Measurements from ENCODE around the gene PPP1R26. TPM values are rescaled to one million over a fixed set of nuclear protein-coding genes. Genes with fewer than 3 reads are reported as not detected.

Gene PPP1R26
- total and polyA plus RNA-seq, 3 experiments from 2014 or later, result 0.47 to 0.84 (median 0.59) TPM

DNA sequence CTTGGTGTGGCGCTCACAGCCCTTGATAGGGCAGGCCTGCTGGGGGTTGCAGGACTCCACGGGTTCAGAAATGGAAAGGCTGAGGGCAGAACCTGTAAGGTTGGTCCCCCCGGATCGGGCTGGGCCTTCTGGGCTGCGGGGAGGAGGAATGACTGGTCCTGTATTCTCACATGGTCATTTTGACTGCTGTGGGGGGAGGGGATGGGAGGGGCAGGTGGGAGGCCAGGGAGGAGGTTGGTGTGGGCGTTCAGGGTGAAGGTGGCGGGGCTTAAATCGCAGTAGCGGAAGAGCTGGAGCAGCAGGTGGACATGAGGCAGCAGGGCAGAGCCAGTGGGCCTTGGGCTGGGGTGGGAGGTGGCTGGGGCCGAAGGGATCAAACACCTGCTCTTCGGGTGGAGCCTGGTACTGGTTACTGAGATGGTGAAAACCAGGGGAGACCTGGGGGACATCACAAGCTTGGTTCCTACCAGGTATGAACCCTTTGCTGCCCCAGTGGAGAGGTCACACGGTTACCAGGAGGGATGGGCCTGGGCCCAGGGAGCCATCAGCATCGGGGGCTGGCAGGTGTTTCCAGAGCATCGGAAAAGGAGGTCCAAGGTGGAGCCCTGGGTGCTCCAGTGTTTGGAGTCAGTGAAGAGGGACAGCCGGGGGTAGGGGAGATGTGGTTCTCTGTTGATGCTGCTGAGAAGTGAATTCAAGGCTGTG is 22.7 kb downstream of the PPP1R26 start:
- Mint-ChIP-seq H3K27ac (peak overlapping the region in 2 of 8 donors; percentile 17 to 65), H3K36me3 (peaks cover 0 to 37% (median 5%) of the 10 kb centered on the region in 3 donors), H3K4me3 (peak overlapping the region; percentile 78 to 94 (median 86)), H3K9me3 (peaks cover 0 to 3% (median 0%) of the 10 kb centered on the region in 5 donors), H3K4me1 (peaks cover 17 to 34% (median 25%) of the 10 kb centered on the region in 3 donors), H3K27me3 (peaks cover 0 to 4% of the 10 kb centered on the region in 2 donors)
- CTCF ChIA-PET, result no interaction called here
- no peak for DNase-seq
- peaks cover 27% of the 10 kb centered on the region for H3K4me1 ChIP-seq (ENCODE audit: insufficient read depth, low read length)
- H3K4me3 ChIP-seq (ENCODE audit: low read length), result peak overlapping the region; percentile 79
- POLR2A ChIA-PET, result no interaction called here
- peak overlapping the region; percentile 64 for H3K27ac ChIP-seq (ENCODE audit: low read depth, low read length)
- H3K36me3 ChIP-seq (ENCODE audit: insufficient read depth, low read length), result peaks cover 18% of the 10 kb centered on the region
- H3K9me3 ChIP-seq (ENCODE audit: low read length), result no peaks in the 10 kb centered on the region
- no peaks in the 10 kb centered on the region for H3K27me3 ChIP-seq (ENCODE audit: insufficient read depth, low read length, poor library complexity, severe bottlenecking)

DNA sequence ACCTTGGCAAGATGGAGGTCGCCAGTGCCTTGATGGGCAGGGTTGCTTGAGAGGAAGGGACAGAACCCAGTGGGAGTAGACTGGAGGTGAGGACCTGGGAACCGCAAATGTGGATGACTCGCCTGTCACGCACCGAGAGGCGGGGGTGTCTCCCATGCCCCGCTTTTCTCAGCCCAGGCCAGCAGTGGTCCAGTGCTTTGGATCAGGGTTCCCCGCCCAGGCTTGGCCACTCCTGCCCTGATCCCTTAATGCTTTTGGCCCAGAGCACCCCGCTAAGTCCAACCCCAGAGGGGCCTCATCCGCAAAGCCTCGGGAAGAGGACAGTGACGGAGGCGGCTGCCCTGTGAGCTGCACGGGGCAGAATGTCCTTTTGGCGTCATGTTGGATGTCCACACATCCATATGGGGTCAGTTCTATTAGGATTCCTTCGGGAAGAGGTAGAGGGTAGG is 23.3 kb downstream of the PPP1R26 start:
- Mint-ChIP-seq H3K36me3 (peaks cover 0 to 37% (median 5%) of the 10 kb centered on the region in 3 donors), H3K27me3 (peaks cover 0 to 3% of the 10 kb centered on the region in 2 donors), H3K9me3 (peaks cover 0 to 3% (median 0%) of the 10 kb centered on the region in 5 donors), H3K27ac (peak overlapping the region in 1 of 8 donors; percentile 17), H3K4me3 (peak overlapping the region in 6 of 7 donors; percentile 20 to 92 (median 58)), H3K4me1 (peaks cover 17 to 34% (median 25%) of the 10 kb centered on the region in 3 donors)
- no peaks in the 10 kb centered on the region for H3K27me3 ChIP-seq (ENCODE audit: insufficient read depth, low read length, poor library complexity, severe bottlenecking)
- H3K4me3 ChIP-seq (ENCODE audit: low read length), result no peak overlapping the region
- H3K4me1 ChIP-seq (ENCODE audit: insufficient read depth, low read length), result peaks cover 27% of the 10 kb centered on the region
- H3K36me3 ChIP-seq (ENCODE audit: insufficient read depth, low read length), result peaks cover 18% of the 10 kb centered on the region
- H3K9me3 ChIP-seq (ENCODE audit: low read length), result no peaks in the 10 kb centered on the region
- no peak overlapping the region for H3K27ac ChIP-seq (ENCODE audit: low read depth, low read length)
- DNase-seq, result peak in 1 of 5 donors; percentile 40
- ChIA-PET POLR2A (no interaction called here), CTCF (no interaction called here)

DNA sequence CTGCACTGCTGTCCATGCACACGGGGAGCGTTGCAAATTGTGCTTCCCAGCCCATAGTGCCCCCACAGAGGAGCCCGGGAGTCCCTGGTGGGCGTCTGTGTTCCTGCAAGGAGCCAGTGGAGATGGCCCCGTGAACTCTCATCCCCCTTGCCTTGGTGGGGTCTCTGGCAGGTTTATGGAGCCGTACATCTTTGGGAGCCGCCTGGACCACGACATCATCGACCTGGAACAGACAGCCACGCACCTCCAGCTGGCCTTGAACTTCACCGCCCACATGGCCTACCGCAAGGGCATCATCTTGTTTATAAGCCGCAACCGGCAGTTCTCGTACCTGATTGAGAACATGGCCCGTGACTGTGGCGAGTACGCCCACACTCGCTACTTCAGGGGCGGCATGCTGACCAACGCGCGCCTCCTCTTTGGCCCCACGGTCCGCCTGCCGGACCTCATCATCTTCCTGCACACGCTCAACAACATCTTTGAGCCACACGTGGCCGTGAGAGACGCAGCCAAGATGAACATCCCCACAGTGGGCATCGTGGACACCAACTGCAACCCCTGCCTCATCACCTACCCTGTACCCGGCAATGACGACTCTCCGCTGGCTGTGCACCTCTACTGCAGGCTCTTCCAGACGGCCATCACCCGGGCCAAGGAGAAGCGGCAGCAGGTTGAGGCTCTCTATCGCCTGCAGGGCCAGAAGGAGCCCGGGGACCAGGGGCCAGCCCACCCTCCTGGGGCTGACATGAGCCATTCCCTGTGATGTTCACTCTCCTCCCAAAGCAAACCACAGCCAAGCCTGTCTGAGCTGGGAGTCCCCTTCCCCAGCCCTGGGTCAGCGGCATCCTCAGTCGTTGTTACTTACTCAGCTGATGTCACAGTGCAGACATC is 24.0 kb downstream of the PPP1R26 start:
- H3K4me3 Mint-ChIP-seq, result peak overlapping the region; percentile 20 to 92 (median 58)
- ChIA-PET POLR2A (no interaction called here), CTCF (interaction anchor here (1.4 kb wide), 1 partner anchor 13 kb away, joined by 4 read pairs; no protein-coding TSS in a partner anchor)
- Histone ChIP-seq H3K27ac (ENCODE audit: low read depth, low read length) (no peak overlapping the region), H3K27me3 (ENCODE audit: insufficient read depth, low read length, poor library complexity, severe bottlenecking) (no peaks in the 10 kb centered on the region), H3K36me3 (ENCODE audit: insufficient read depth, low read length) (peaks cover 18% of the 10 kb centered on the region), H3K4me1 (ENCODE audit: insufficient read depth, low read length) (peaks cover 27% of the 10 kb centered on the region), H3K9me3 (ENCODE audit: low read length) (no peaks in the 10 kb centered on the region), H3K4me3 (ENCODE audit: low read length) (no peak overlapping the region)
- peaks cover 0 to 3% (median 0%) of the 10 kb centered on the region in 5 donors for H3K9me3 Mint-ChIP-seq
- H3K27ac Mint-ChIP-seq, result peak overlapping the region in 1 of 8 donors; percentile 56
- DNase-seq, result peak in 1 of 5 donors; percentile 36
- H3K27me3 Mint-ChIP-seq, result no peaks in the 10 kb centered on the region
- H3K36me3 Mint-ChIP-seq, result peaks cover 0 to 37% (median 5%) of the 10 kb centered on the region in 3 donors
- H3K4me1 Mint-ChIP-seq, result peaks cover 17 to 34% (median 25%) of the 10 kb centered on the region in 3 donors

DNA sequence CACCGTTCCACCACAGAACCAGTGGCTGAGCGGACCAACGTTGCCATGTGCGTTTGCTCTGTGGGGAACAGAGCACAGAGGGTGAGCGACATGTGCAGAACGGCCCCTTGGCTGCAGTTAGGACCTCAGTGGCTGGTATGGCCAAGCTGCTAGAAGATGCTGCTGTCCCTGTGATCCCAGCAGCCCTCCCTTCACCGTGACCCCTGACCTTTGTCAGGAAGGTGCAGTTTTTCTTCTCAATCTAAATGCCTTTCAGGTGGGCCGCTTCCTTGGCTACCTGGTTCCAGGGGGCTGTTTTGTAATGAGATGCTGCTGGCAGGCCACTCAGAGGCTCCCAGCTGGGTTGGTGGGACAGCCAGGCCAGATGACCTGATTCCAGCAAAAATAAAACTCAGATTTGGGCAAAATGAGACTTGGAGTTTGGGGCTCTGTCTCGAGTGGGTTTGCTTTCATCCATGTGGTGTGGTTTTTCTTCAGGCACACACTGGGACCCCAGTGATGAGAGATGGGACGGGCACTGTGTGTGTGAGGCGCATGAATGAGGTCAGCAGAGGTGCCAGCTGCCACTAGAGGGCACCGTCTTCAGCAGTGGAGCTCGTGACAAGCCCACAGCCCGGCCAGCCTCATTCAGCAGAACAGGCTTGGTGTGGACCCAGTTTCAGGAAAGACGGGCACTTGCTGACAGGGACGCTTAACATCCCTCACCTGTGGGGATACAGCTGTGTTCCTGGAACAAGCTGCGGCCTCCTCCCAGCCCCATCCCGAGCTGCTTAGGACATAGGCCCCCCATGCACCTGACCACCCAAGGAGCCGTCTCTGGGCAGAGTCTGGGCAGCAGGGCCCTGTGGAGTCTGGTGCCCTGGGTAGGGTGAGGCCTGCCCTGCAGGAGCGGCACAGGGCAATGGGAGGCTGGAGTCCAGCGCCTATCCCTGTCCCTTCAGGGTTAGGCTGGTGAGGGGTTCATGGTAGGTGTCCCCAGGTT is 25.0 kb downstream of the PPP1R26 start:
- Histone ChIP-seq H3K4me3 (ENCODE audit: low read length) (no peak overlapping the region), H3K36me3 (ENCODE audit: insufficient read depth, low read length) (peaks cover 18% of the 10 kb centered on the region), H3K27me3 (ENCODE audit: insufficient read depth, low read length, poor library complexity, severe bottlenecking) (no peaks in the 10 kb centered on the region), H3K4me1 (ENCODE audit: insufficient read depth, low read length) (peaks cover 21% of the 10 kb centered on the region), H3K27ac (ENCODE audit: low read depth, low read length) (no peak overlapping the region), H3K9me3 (ENCODE audit: low read length) (no peaks in the 10 kb centered on the region)
- DNase-seq, result peak in 4 of 5 donors; percentile 24 to 55 (median 32)
- Mint-ChIP-seq H3K27ac (peak overlapping the region in 1 of 8 donors; percentile 82), H3K4me3 (peak overlapping the region in 3 of 7 donors; percentile 20 to 81 (median 24)), H3K9me3 (peaks cover 6 to 10% (median 8%) of the 10 kb centered on the region in 5 donors), H3K27me3 (no peaks in the 10 kb centered on the region), H3K36me3 (peaks cover 5 to 37% (median 7%) of the 10 kb centered on the region in 3 donors), H3K4me1 (peaks cover 17 to 26% (median 25%) of the 10 kb centered on the region in 3 donors)
- CTCF ChIA-PET, result interaction anchor here (0.8 to 1.8 kb wide), 6 partner anchors 10 to 1049 kb away, joined by 3 to 7 read pairs (median 4); no protein-coding TSS in a partner anchor
- POLR2A ChIA-PET, result no interaction called here

DNA sequence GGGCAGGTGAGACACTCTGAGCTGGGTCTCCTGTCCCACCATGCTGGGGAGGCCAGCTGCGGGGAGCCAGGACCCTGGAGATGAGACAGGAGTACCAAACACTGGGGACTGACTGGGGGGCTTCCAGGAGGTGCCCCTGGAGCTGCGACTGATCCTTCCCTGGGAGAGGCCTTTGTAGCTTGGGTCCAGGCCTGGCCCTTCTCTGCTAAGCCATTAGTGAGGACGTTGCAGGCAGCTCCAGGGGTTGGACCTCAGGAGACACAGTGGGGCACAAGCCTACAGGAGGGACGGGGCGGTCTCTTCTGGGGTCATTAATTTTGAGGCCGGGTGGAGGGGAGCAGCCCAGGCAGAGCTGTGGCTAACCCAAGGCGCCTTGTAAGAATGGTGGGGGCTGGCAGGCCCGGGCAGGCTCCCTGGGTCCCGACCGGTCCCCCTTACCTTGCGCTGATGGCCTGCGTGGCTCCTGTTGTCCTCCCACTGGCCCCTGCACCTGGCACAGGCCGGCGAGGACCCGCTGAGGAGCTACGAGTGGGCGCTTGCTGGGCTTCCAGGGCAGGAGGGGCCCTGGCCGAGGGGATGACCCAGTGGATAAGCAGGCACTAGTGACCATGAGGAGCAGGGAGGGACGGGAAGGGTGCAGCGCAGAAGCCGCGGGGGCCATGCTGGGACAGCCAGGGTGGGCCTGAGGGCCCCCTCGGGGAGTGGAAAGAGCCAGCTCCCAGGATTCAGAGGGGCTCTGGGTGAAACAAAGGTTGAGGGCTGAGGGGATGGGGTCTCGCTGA is 26.0 kb downstream of the PPP1R26 start:
- H3K36me3 Mint-ChIP-seq, result peaks cover 5 to 35% (median 7%) of the 10 kb centered on the region in 3 donors
- H3K9me3 Mint-ChIP-seq, result peaks cover 6 to 14% (median 8%) of the 10 kb centered on the region in 5 donors
- Histone ChIP-seq H3K36me3 (ENCODE audit: insufficient read depth, low read length) (peaks cover 18% of the 10 kb centered on the region), H3K4me3 (ENCODE audit: low read length) (no peak overlapping the region), H3K9me3 (ENCODE audit: low read length) (no peaks in the 10 kb centered on the region), H3K27me3 (ENCODE audit: insufficient read depth, low read length, poor library complexity, severe bottlenecking) (no peaks in the 10 kb centered on the region), H3K27ac (ENCODE audit: low read depth, low read length) (no peak overlapping the region), H3K4me1 (ENCODE audit: insufficient read depth, low read length) (peaks cover 21% of the 10 kb centered on the region)
- no peaks in the 10 kb centered on the region for H3K27me3 Mint-ChIP-seq
- ChIA-PET POLR2A (interaction anchor here (0.5 kb wide), 1 partner anchor 95 kb away, joined by 3 read pairs; no protein-coding TSS in a partner anchor), CTCF (interaction anchor here (0.8 to 1.8 kb wide), 5 partner anchors 9 to 1050 kb away, joined by 3 to 7 read pairs (median 4); no protein-coding TSS in a partner anchor)
- H3K4me3 Mint-ChIP-seq, result no peak overlapping the region
- H3K27ac Mint-ChIP-seq, result peak overlapping the region in 1 of 8 donors; percentile 29
- H3K4me1 Mint-ChIP-seq, result peaks cover 17 to 26% (median 25%) of the 10 kb centered on the region in 3 donors
- peak in 1 of 5 donors; percentile 33 for DNase-seq

DNA sequence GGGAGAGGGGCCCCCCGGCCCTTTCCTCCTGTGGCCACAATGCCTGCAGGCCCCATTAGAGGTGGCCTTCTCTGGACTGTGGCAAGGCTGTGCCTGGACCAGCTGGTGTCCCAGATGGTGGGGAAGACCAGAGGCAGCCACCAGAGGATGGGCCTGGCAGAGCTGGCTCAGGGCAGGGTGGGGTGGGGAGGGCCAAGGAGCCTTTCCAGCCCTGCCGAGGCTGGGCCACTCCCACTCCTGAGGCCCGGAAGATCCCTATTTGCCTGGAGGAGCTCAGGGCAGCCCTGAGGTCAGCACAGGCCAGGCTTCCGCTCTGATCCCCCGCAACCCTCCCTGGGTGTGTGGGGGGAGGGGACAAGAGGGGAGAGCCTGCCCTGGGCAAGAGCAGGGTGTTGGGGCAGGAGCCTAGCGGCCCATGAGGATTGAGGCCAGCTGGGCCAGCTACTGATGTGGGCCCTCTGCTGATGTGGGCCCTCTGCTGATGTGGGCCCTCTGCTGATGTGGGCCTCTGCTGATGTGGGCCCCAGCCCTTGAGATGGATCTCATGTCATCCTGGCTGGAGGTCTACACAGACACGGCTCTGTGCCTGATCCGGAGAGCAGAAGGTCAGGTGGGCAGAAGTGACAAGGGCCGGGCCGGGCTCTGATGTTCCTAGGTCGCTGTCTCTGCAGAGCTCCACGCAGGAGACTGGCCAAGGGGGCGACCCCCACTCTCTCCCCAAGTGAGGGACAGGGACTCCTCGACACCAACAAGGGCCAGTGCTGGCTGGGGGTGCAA is 26.9 kb downstream of the PPP1R26 start:
- ChIA-PET CTCF (no interaction called here), POLR2A (interaction anchor here (0.5 kb wide), 1 partner anchor 96 kb away, joined by 3 read pairs; no protein-coding TSS in a partner anchor)
- Mint-ChIP-seq H3K9me3 (peaks cover 6 to 14% (median 8%) of the 10 kb centered on the region in 5 donors), H3K4me1 (peaks cover 16 to 23% (median 22%) of the 10 kb centered on the region in 3 donors), H3K36me3 (peaks cover 5 to 35% (median 7%) of the 10 kb centered on the region in 3 donors), H3K4me3 (no peak overlapping the region), H3K27me3 (no peaks in the 10 kb centered on the region), H3K27ac (peak overlapping the region in 1 of 8 donors; percentile 57)
- no peaks in the 10 kb centered on the region for H3K27me3 ChIP-seq (ENCODE audit: insufficient read depth, low read length, poor library complexity, severe bottlenecking)
- no peak overlapping the region for H3K4me3 ChIP-seq (ENCODE audit: low read length)
- DNase-seq, result no peak
- peaks cover 17% of the 10 kb centered on the region for H3K4me1 ChIP-seq (ENCODE audit: insufficient read depth, low read length)
- no peaks in the 10 kb centered on the region for H3K9me3 ChIP-seq (ENCODE audit: low read length)
- no peak overlapping the region for H3K27ac ChIP-seq (ENCODE audit: low read depth, low read length)
- peaks cover 18% of the 10 kb centered on the region for H3K36me3 ChIP-seq (ENCODE audit: insufficient read depth, low read length)
